Liver (tissue), 9 donors: ENCODE data around the gene ADH1A. TPM values are rescaled to one million over a fixed set of nuclear protein-coding genes. Genes with fewer than 3 reads are reported as not detected.

ENCODE experiments used
- DNase-seq: peaks from one replicate; pipeline ENCODE4 v3.0.0-alpha.2; 2017; ENCODE audit warnings: low spot score
- H3K27ac ChIP-seq, 2 donors: one replicate each; pipeline ENCODE4 v1.7.0; 2013; ENCODE audit warnings: inconsistent platforms in 2 of 2, low read length in 2 of 2, control low read depth in 1 of 2, low read depth in 1 of 2, mild to moderate bottlenecking in 1 of 2
- H3K27me3 ChIP-seq, 4 donors: one replicate each; pipeline versions ENCODE4 v1.6.1 to v1.7.0; 2013; ENCODE audit warnings: low read length in 3 of 4, inconsistent platforms in 1 of 4, mild to moderate bottlenecking in 1 of 4, moderate library complexity in 1 of 4; ENCODE audit not compliant: control insufficient read depth in 4 of 4, insufficient read depth in 4 of 4
- H3K36me3 ChIP-seq, 4 donors: one replicate each; pipeline versions ENCODE4 v1.6.1 to v1.7.0; 2013; ENCODE audit warnings: low read length in 3 of 4, mild to moderate bottlenecking in 3 of 4, low read depth in 1 of 4, moderate library complexity in 1 of 4; ENCODE audit not compliant: control insufficient read depth in 4 of 4, insufficient read depth in 3 of 4
- H3K4me1 ChIP-seq, 4 donors: one replicate each; pipeline versions ENCODE4 v1.6.1 to v1.7.0; 2013; ENCODE audit warnings: low read length in 3 of 4, mild to moderate bottlenecking in 3 of 4, moderate library complexity in 1 of 4; ENCODE audit not compliant: control insufficient read depth in 4 of 4, insufficient read depth in 4 of 4
- H3K4me3 ChIP-seq, 3 donors: one replicate each; pipeline versions ENCODE4 v1.6.1 to v1.7.0; 2013; ENCODE audit warnings: low read length in 3 of 3, control low read depth in 1 of 3, low read depth in 1 of 3, mild to moderate bottlenecking in 1 of 3
- H3K9ac ChIP-seq, 2 donors: one replicate each; pipeline ENCODE4 v1.7.0; 2013; ENCODE audit warnings: low read length in 2 of 2, mild to moderate bottlenecking in 2 of 2, moderate library complexity in 2 of 2, control low read depth in 1 of 2, low read depth in 1 of 2
- H3K9me3 ChIP-seq, 4 donors: one replicate each; pipeline versions ENCODE4 v1.6.1 to v1.7.0; 2013; ENCODE audit warnings: low read length in 3 of 4; ENCODE audit not compliant: control insufficient read depth in 4 of 4
- ATF3 ChIP-seq: IDR thresholded peaks from 2 replicates; pipeline ENCODE4 v1.6.1; 2016; ENCODE audit warnings: antibody characterized with exemption
- CTCF ChIP-seq: fragments of 150-350 bp; IDR thresholded peaks from 2 replicates; pipeline ENCODE4 v1.5.1; 2017; ENCODE audit warnings: improper control_type of control experiment, low read depth, low read length; ENCODE audit not compliant: missing input control
- FOXA1 ChIP-seq: IDR thresholded peaks from 2 replicates; pipeline ENCODE4 v1.6.1; 2016; ENCODE audit warnings: antibody characterized with exemption
- HNF4A ChIP-seq, 2 donors: conservative IDR thresholded peaks; 2 replicates each; pipeline ENCODE4 v1.6.1; 2016; ENCODE audit warnings: antibody characterized with exemption in 2 of 2, mild to moderate bottlenecking in 2 of 2
- REST ChIP-seq: IDR thresholded peaks from 2 replicates; pipeline ENCODE4 v1.6.1; 2016; ENCODE audit warnings: antibody characterized with exemption, mild to moderate bottlenecking
- SP1 ChIP-seq: IDR thresholded peaks from 2 replicates; pipeline ENCODE4 v1.6.1; 2018; ENCODE audit warnings: antibody characterized with exemption, mild to moderate bottlenecking
- TAF1 ChIP-seq: conservative IDR thresholded peaks from 2 replicates; pipeline ENCODE4 v1.6.1; 2016; ENCODE audit warnings: antibody characterized with exemption, mild to moderate bottlenecking
- YY1 ChIP-seq: IDR thresholded peaks from 2 replicates; pipeline ENCODE4 v1.6.1; 2016; ENCODE audit warnings: antibody characterized with exemption, mild to moderate bottlenecking
- WGBS: extraction: QIAGEN DNeasy Blood & Tissue Kit; methylation state at CpG from one replicate; pipeline ENCODE4 v1.1.7; 2013; 5-methylcytosine and 5-hydroxymethylcytosine counted together
- polyA plus RNA-seq, 2 donors: library from polyadenylated mRNA; stranded (reverse) in 1 of 2; unstranded in 1 of 2; fragments of 200-250 nt in 1 of 2; fragments of >200 nt in 1 of 2; fragmentation: Nextera tagmentation in 1 of 2; extraction: Ambion mirVana in 1 of 2; gene quantifications; one replicate each; pipeline versions ENCODE4 v1.2.1 to v1.2.3, GENCODE V29; 2013 to 2015
- total RNA-seq, 2 donors: library from RNA; depleted of rRNA; stranded (reverse); fragments of >200 nt; gene quantifications; one replicate each; pipeline ENCODE4 v1.2.3, GENCODE V29; 2014
- donor health status: healthy.
- donor health status: healthy.
- donor health status: healthy.
- donor health status: healthy.
- donor health status: healthy.

The ADH1A gene
- total and polyA plus RNA-seq, 4 donors: 123 to 554 (median 347) TPM

GRCh38 chr4:99314211-99314610 is 23.4 kb upstream of the ADH1A start:
- Histone ChIP-seq H3K36me3 (peaks cover 5 to 64% (median 36%) of the 10 kb centered on the region in 4 donors), H3K9ac (no peak overlapping the region), H3K9me3 (no peaks in the 10 kb centered on the region), H3K4me1 (peaks cover 0 to 14% (median 2%) of the 10 kb centered on the region in 4 donors), H3K27ac (no peak overlapping the region), H3K27me3 (no peaks in the 10 kb centered on the region), H3K4me3 (no peak overlapping the region)
- 32% methylated on average over 1 of the region's 1 CpG for WGBS
- DNase-seq: no peak
- TF ChIP-seq REST (no peak), YY1 (no peak), TAF1 (no peak), SP1 (no peak)

GRCh38 chr4:99310389-99310788 is 19.6 kb upstream of the ADH1A start:
- Histone ChIP-seq H3K4me1 (peaks cover 0 to 1% (median 0%) of the 10 kb centered on the region in 4 donors), H3K27me3 (no peaks in the 10 kb centered on the region), H3K36me3 (peaks cover 5 to 60% (median 33%) of the 10 kb centered on the region in 4 donors), H3K9ac (no peak overlapping the region), H3K27ac (no peak overlapping the region), H3K4me3 (no peak overlapping the region), H3K9me3 (no peaks in the 10 kb centered on the region)
- no peak for TF ChIP-seq HNF4A (conservative IDR thresholded peaks at IDR 0.05)
- no peak for TF ChIP-seq FOXA1
- no peak for TF ChIP-seq CTCF
- TF ChIP-seq REST: no peak
- TF ChIP-seq ATF3: no peak
- TF ChIP-seq TAF1: no peak
- no peak for DNase-seq
- WGBS: 71% methylated on average over 2 of the region's 2 CpGs
